Esophagus muscularis mucosa (tissue), 4 donors: ENCODE results near the gene LLGL1.

ENCODE experiments used
- CTCF ChIP-seq, 3 experiments: fragments of 200-600 bp in 2 of 3; fragments of 450-650 bp in 1 of 3; sonication (generic) in 2 of 3; IDR thresholded peaks; one replicate each; pipeline ENCODE4 v1.5.1; 2017 to 2019; ENCODE audit warnings: antibody characterized with exemption in 3 of 3, mild to moderate bottlenecking in 2 of 3, moderate library complexity in 1 of 3
- EP300 ChIP-seq: sonication (generic); formaldehyde crosslinking; IDR thresholded peaks from one replicate; pipeline ENCODE4 v1.6.1; 2017; ENCODE audit warnings: antibody characterized with exemption
- POLR2AphosphoS5 ChIP-seq, 2 donors: sonication (generic); formaldehyde crosslinking; IDR thresholded peaks; one replicate each; pipeline ENCODE4 v1.6.1; 2017; ENCODE audit warnings: antibody characterized with exemption in 2 of 2

- TF ChIP-seq CTCF (IDR thresholded peaks at IDR 0.05) (no peak), EP300 (no peak), POLR2AphosphoS5 (IDR thresholded peaks at IDR 0.05) (no peak)
These were observed 4.3 kb downstream of the LLGL1 start for GRCh38 chr17:18229771-18230170.
